GM18526 (cell line): ENCODE results near the gene TSR3.

Experiments
- POLR2A ChIP-seq: IDR thresholded peaks from 3 replicates; pipeline ENCODE4 v1.6.1; 2011; ENCODE audit not compliant: insufficient read length; ENCODE audit errors: extremely low read depth

Gene TSR3

GRCh38 chr16:1337486-1337885 is 14.2 kb downstream of the TSR3 start:
- no peak for TF ChIP-seq POLR2A

DNA sequence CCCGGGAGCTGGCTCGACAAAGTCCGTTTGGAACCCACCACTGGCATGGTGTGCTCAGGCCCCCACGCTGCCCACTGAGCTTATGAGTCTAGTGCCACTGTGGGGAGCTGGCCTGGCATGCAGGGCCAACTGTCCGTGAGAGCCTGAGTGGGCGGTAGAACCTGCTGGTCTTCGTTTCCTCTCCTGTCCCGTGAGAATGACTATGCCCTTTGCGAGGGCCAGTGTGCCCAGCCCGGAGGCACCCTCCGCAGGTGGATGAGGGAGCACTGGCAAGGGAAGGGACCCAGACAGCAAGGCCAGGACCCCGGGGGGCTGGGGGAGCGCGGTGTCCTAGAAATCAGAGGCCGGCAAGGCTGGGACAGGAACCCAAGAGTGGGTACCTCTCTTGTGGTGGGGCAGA is 15.1 kb downstream of the TSR3 start:
- TF ChIP-seq POLR2A: no peak

DNA sequence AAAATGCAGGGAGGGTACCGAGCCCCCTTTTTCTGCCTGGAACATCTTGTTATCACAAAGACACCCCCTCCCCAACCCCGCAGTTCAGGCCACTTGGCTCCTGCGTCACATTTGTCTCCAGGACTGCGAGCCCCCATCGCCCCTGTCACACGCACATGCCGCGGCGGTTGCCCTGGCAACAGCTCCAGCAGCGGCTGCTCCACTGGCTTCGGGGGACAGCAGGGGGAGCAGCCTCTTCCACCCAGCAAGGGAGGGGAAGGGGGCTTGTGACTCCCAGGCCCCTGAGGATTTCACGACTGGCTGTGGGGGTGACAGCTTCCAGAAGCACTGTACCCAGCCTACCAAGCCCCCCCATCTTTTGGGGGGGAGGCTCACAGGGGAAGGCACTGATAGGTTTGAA is 15.7 kb downstream of the TSR3 start:
- TF ChIP-seq POLR2A: no peak

GRCh38 chr16:1335211-1335971 is 16.3 kb downstream of the TSR3 start:
- no peak for TF ChIP-seq POLR2A

- no peak for TF ChIP-seq POLR2A
These were observed 16.9 kb downstream of the TSR3 start for GRCh38 chr16:1334739-1335138.

DNA sequence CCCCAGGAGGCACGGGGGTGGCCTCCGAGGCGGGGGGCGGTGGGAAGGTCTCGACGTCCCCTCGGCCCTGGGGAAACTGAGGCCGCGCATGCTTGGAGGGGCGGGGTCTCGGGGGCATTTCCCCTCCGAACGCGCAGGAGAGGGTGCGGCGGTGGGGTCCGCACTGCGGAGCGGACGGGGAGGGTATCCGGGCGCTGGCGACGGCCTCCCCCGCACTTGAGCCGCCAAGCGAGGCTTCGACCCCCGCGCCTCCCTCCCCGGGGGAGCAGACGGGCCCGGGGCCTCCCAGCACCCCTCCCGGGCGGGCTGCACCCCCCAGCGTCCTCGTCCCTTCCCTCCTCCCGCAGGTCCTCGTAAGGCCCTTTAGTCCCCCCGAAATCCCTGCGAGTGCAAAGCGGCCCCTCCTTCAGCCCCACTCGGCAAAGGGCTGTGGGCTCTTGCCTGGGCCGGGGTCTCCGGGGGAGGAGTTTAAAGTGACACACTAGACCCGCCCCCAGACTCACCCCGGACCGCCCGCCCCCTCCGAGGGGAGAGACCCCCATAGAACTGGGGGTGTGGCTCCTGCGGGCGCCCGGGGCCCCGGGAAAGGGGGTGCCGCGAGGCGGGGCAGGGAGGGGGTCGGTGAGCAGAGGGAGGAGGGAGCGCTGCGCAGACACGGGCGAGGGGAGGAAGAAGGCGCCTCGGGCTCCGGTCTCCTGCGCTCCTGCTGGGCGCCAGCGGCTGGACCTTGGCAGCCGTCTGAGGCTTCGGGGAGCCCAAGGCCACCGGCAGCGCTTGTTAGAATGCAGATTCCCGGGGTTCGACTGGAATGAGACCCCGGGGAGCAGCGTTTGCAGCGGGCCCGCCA is 17.6 kb downstream of the TSR3 start:
- TF ChIP-seq POLR2A: no peak

GRCh38 chr16:1333149-1333812 is 18.4 kb downstream of the TSR3 start, which contains the start of gene BAIAP3:
Gene BAIAP3, plus strand, starts transcription at chr16:1333645. Its CDS starts 4,905 bp downstream, at chr16:1338550.
- no peak for TF ChIP-seq POLR2A

DNA sequence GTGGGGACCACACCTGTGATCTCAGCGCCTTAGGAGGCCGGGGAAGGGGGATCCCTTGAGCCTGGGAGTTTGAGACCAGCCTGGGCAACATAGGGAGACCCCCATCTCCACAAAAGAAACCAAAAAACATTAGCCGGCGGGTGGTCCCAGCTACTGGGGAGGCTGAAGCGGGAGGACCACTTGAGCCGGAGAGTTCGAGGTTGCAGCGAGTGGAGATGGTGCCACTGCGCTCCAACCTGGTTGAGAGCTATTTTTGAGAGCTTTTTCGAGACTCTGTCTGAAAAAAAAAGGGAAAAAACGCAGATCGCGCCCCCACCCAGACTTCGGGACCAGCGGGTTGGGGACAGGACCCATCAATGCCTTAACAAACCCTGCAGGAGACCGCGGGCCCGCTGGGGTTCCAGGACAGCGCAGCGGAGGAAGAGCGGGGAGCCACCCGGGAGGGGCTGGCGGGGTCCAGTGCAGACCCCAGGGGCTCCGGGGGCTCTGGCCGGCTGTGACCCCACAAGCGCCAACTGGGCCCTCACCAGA is 19.0 kb downstream of the TSR3 start:
- TF ChIP-seq POLR2A: no peak

GRCh38 chr16:1331712-1332617 is 19.7 kb downstream of the TSR3 start:
- TF ChIP-seq POLR2A: no peak

- no peak for TF ChIP-seq POLR2A
These were observed 20.6 kb downstream of the TSR3 start for GRCh38 chr16:1330931-1331711.

- no peak for TF ChIP-seq POLR2A
These were observed 21.3 kb downstream of the TSR3 start for GRCh38 chr16:1330260-1330914.

GRCh38 chr16:1327619-1327947 is 24.1 kb downstream of the TSR3 start:
- TF ChIP-seq POLR2A: no peak

- no peak for TF ChIP-seq POLR2A
These were observed 24.6 kb downstream of the TSR3 start for GRCh38 chr16:1326946-1327618.
